ENCODE results near the gene UBR1.
"Not testable (repeated sequence)": the region's sequence is repeated elsewhere in the genome, so short reads cannot be mapped to it uniquely, and the experiment has no call there.

UBR1 gene

GRCh38 chr15:42893911-42894310 lies 211.9 kb downstream of the UBR1 start:
- not testable (repeated sequence) for FAIRE-seq

All from A204.1 (cell line).